Hematopoietic multipotent progenitor cell treated with erythropoietin and hydrocortisone succinate and interleukin-3 and kit ligand, for 15 days (in vitro differentiated cells): ENCODE data around the gene VBP1.
"Not testable (repeated sequence)": the region's sequence is repeated elsewhere in the genome, so short reads cannot be mapped to it uniquely, and the experiment has no call there.

Source experiments
- DNase-seq: peaks from one replicate; pipeline ENCODE4 v3.0.0-alpha.2; 2015; ENCODE audit warnings: low spot score

Gene VBP1

DNA sequence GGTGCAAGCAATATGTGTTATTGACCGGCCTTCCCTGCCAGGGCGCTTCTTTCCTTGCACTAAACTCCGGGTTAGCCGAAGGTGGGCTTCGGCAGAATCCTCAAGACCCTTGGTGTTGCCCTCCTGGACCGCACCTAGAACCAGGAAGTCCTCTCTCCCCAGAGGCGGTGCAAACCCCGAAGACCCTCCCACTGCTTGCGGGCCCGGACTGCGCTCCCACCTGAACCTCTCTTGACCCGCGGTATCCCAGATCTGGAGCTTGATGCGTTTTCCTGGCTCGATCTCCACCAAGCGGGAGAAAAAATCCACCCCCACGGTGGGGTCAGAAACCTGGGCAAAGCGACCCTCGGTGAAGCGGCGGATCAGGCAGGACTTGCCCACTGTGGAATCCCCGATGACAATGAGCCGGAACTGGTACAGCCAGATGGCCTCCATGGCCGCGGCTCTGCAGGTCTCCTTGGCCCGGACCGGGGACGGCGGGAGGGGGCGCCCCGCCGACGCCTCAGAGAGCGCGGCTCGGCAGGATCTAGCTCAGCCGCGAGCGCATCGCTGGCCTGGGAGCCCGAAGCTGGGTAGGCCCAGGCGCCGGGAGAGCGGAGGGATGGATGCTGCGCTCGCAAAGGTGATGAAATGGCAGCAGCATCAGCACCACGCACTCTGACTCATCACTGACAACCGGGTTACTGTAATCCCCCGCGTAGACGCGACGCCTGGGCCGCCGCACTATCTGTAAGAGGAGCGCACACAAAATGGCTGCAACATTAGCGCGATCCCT, 47.8 kb downstream of the VBP1 start, which contains the start of gene RAB39B:
Gene RAB39B, minus strand, starts transcription at position 638 of the 775 bp plus-strand sequence. Its CDS starts 203 bp downstream, at position 435.
- peak; percentile 72 for DNase-seq

DNA sequence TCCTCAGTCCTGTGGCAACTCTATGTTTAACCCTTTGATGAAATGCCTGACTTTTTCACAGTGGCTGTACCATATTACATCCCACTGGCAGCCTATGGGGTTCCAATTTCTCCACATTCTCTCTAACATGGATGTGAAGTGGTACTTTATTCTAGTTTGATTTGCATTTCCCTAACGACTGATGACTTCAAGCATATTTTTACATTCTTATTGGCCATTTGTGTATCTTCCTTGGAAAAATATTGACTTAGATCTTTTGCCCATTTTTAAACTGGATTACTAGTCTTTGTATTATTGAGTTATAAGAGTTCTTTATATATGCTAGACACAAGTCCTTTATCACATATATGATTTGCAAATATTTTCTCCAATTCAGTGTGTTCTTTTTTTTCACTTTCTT, 50.2 kb downstream of the VBP1 start:
- DNase-seq = no peak

DNA sequence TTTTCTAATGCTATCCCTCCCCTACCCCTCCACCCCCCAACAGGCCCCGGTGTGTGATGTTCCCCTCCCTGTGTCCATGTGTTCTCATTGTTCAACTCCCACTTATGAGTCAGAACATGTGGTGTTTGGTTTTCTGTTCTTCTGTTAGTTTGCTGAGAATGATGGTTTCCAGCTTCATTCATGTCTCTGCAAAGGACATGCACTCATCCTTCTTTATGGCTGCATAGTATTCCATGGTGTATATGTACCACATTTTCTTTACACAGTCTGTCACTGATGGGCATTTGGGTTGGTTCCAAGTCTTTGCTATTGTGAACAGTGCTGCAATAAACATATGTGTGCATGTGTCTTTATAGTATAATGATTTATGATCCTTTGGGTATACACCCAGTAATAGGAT, 51.7 kb downstream of the VBP1 start:
- DNase-seq = not testable (repeated sequence)

DNA sequence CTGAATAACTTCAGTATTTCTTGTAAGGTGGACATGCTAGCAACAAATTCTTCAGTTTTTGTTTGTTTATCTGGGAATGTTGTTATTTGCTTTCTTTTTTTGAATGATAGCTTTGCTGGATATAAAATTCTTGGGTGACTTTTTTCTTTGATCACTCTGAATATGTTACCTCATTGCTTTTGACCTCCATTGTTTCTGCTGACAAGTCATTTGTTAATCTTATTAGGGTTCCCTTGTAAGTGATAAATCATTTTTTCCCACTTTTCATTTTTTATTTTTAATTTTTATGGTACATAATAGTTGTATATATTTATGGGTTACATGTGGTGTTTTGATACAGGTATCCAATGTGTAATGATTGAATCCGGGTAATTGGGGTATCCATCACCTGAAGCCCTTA, 54.7 kb downstream of the VBP1 start:
- DNase-seq = no peak

DNA sequence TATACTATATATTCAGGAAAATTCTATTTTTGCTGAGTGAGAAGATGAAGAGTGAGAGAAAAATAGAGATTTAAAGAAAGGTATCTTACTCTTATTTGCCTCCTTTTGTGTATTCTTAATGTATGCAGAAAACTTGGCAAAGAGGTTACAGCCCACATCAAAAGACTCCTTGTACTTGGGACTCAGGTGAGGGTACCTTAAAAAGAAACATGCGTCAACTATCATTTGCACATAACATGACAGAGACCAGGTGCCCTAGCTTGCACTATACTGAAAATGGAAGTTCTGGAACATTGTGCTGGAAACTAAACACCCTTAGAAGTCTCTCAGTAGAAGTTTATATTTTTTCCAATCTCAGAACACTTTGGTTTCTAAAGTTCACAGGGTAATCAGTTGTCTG, 63.6 kb downstream of the VBP1 start:
- DNase-seq = no peak
